ENCODE measurements around the gene CHRNB2. TPM values are rescaled to one million over a fixed set of nuclear protein-coding genes. Genes with fewer than 3 reads are reported as not detected.

CHRNB2 gene
- total RNA-seq, 2 donors from 2014 or later = 0.05 to 0.74 TPM

GRCh38 chr1:154607609-154608396, 40.2 kb downstream of the CHRNB2 start, which contains the start of gene ADAR:
ADAR (minus strand) TSS chr1:154608186; CDS start chr1:154608006, 180 bp downstream.
- H3K27ac ChIP-seq = peak within 1 kb of the TSS; percentile 93 to 97
- TF ChIP-seq, protein P1, sequence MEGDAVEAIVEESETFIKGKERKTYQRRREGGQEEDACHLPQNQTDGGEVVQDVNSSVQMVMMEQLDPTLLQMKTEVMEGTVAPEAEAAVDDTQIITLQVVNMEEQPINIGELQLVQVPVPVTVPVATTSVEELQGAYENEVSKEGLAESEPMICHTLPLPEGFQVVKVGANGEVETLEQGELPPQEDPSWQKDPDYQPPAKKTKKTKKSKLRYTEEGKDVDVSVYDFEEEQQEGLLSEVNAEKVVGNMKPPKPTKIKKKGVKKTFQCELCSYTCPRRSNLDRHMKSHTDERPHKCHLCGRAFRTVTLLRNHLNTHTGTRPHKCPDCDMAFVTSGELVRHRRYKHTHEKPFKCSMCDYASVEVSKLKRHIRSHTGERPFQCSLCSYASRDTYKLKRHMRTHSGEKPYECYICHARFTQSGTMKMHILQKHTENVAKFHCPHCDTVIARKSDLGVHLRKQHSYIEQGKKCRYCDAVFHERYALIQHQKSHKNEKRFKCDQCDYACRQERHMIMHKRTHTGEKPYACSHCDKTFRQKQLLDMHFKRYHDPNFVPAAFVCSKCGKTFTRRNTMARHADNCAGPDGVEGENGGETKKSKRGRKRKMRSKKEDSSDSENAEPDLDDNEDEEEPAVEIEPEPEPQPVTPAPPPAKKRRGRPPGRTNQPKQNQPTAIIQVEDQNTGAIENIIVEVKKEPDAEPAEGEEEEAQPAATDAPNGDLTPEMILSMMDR (IDR thresholded peaks at IDR 0.05) = peak in 2 of 4 experiments; percentile 3 to 6
- TF ChIP-seq POLR2A (IDR thresholded peaks at IDR 0.05) (peak; percentile 54), POLR2AphosphoS5 (IDR thresholded peaks at IDR 0.05) (peak; percentile 87)
- H3K36me3 ChIP-seq = no peaks in the 10 kb centered on the region
- peak within 1 kb of the TSS; percentile 89 to 99 for H3K4me3 ChIP-seq
- intact Hi-C loops (cut with DNase I) = loop anchor here (2.0 kb wide), 1 partner anchor 19 kb away; no protein-coding TSS in a partner anchor
- DNase-seq (ENCODE audit: low spot score) = peak; percentile 91
- H3K9me3 ChIP-seq = no peaks in the 10 kb centered on the region
- H3K27me3 ChIP-seq (replicated peaks; ENCODE audit: insufficient read depth) = no peaks in the 10 kb centered on the region
- 0% methylated on average over 58 of the region's 59 CpGs for WGBS
- peaks cover 4% of the 10 kb centered on the region for H3K4me1 ChIP-seq (replicated peaks)

DNA sequence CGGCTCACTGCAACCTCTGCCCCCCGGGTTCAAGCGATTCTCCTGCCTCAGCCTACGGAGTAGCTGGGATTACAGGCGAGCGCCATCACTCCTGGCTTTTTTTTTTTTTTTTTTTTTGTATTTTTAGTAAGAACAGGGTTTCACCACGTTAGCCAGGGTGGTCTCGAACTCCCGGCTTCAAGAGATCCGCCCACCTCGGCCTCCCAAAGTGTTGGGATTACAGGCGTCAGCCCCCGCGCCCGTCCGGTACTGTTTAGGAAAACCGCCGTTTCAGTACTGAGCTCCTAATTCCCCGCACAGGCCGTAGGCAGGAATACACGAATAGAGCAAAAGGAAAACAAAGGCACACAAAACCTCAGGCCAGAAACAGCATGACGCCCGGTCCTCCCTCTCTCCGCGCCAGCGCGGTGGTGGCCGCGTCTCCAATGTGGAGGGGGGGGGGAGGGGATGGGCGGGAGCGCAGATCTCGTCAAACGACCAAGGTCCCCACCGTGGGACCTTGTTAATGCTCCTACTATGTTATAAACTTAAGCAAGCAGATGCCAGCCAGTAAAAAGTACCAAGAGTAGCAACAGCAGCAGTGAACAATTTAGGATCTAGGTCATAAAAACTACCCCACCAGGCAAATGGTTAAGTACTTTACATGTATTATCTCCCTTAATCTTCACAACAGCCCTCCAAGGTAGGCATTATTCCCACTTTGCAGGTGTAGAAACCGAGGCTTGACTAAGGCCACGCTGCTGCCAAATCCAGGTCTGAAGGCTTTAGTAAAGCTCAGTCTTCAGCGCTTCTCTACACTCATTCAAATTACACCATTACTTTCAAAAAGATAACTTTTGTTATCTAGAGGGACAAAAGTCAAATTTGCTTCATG, 41.1 kb downstream of the CHRNB2 start:
- no peaks in the 10 kb centered on the region for H3K36me3 ChIP-seq
- no peaks in the 10 kb centered on the region for H3K27me3 ChIP-seq (replicated peaks; ENCODE audit: insufficient read depth)
- intact Hi-C loops (cut with DNase I) = loop anchor here (2.0 kb wide), 1 partner anchor 18 kb away; no protein-coding TSS in a partner anchor
- peaks cover 4% of the 10 kb centered on the region for H3K4me1 ChIP-seq (replicated peaks)
- 5% methylated on average over 37 of the region's 37 CpGs for WGBS
- no peaks in the 10 kb centered on the region for H3K9me3 ChIP-seq
- TF ChIP-seq, protein P1 (IDR thresholded peaks at IDR 0.05) = no peak
- TF ChIP-seq POLR2A (IDR thresholded peaks at IDR 0.05) (no peak), POLR2AphosphoS5 (IDR thresholded peaks at IDR 0.05) (no peak)
- DNase-seq (ENCODE audit: low spot score) = peak; percentile 28
- peak overlapping the region; percentile 89 to 99 for H3K4me3 ChIP-seq
- peak overlapping the region; percentile 93 to 97 for H3K27ac ChIP-seq

GRCh38 chr1:154609398-154610380, 42.1 kb downstream of the CHRNB2 start:
- H3K9me3 ChIP-seq = no peaks in the 10 kb centered on the region
- H3K4me3 ChIP-seq = no peak overlapping the region
- peaks cover 4% of the 10 kb centered on the region for H3K4me1 ChIP-seq (replicated peaks)
- intact Hi-C loops (cut with DNase I) = loop anchor here (2.0 kb wide), 1 partner anchor 17 kb away; no protein-coding TSS in a partner anchor
- no peaks in the 10 kb centered on the region for H3K36me3 ChIP-seq
- 64% methylated on average over 12 of the region's 12 CpGs for WGBS
- no peaks in the 10 kb centered on the region for H3K27me3 ChIP-seq (replicated peaks; ENCODE audit: insufficient read depth)
- TF ChIP-seq, protein P1 (IDR thresholded peaks at IDR 0.05) = no peak
- peak overlapping the region in 1 of 2 donors; percentile 97 for H3K27ac ChIP-seq
- no peak for DNase-seq (ENCODE audit: low spot score)

DNA sequence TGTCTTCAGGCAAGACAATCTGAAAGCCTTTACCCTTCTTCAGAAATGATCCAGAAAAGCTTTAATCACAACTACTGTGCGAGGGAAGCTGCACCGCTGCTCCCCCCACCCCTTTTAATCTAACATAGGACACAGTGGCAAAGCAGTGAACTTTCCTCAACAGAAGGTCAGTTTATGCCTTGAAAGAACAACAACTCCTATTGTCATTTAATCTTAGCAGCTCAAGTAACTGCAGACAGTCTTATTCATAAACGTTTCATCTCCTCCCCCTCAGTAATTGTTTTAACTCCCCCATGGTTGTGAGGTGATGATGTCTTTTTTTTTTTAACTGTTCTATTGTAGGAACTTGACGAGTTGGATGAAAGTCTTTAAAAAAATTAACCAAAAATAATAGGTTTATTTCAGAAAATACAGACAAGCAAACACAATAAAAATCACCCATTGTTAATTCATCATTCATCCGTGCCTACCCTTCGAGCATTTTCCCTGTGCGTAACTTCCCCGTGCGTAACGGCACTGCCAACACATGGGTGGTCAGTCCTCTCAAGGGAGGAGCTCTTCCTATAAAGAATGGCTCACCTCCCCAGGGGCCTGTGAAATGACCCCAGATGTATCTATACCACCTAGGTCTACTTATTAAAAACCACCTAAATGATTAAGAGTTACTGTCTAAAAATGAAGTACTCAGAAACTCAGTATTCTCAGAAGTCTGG, 43.7 kb downstream of the CHRNB2 start:
- TF ChIP-seq, protein P1 (IDR thresholded peaks at IDR 0.05) = no peak
- TF ChIP-seq POLR2A (IDR thresholded peaks at IDR 0.05) (no peak), POLR2AphosphoS5 (IDR thresholded peaks at IDR 0.05) (no peak)
- intact Hi-C loops (cut with DNase I) = no loop called here
- Histone ChIP-seq H3K4me1 (replicated peaks) (peaks cover 4% of the 10 kb centered on the region), H3K4me3 (no peak overlapping the region), H3K27me3 (replicated peaks; ENCODE audit: insufficient read depth) (no peaks in the 10 kb centered on the region), H3K36me3 (no peaks in the 10 kb centered on the region), H3K27ac (no peak overlapping the region), H3K9me3 (no peaks in the 10 kb centered on the region)
- DNase-seq (ENCODE audit: low spot score) = no peak
- 52% methylated on average over 10 of the region's 10 CpGs for WGBS

Data from prostate gland (tissue), 2 donors.